HepG2 (cell line): Measurements from ENCODE around the gene MYL6. TPM values are rescaled to one million over a fixed set of nuclear protein-coding genes. Genes with fewer than 3 reads are reported as not detected.

Experiments used
- AHR ChIP-seq: IDR thresholded peaks from 2 replicates; pipeline ENCODE4 v1.6.1; 2018; ENCODE audit warnings: missing genetic modification reagents, missing compliant biosample characterization
- HES4 ChIP-seq: sonication (generic); formaldehyde crosslinking; IDR thresholded peaks from 2 replicates; pipeline ENCODE4 v1.9.0; 2021; ENCODE audit warnings: mild to moderate bottlenecking, missing genetic modification reagents, borderline replicate concordance
- HHEX ChIP-seq: IDR thresholded peaks from 2 replicates; pipeline ENCODE4 v1.6.1; 2016; ENCODE audit warnings: control low read depth
- HMGXB3 ChIP-seq: sonication (generic); formaldehyde crosslinking; IDR thresholded peaks from 2 replicates; pipeline ENCODE4 v1.4.0; 2020; ENCODE audit warnings: missing genetic modification reagents, borderline replicate concordance
- HNF4A ChIP-seq: sonication (generic); formaldehyde crosslinking; IDR thresholded peaks from 2 replicates; pipeline ENCODE4 v1.4.0; 2020; ENCODE audit warnings: missing genetic modification reagents
- MTF2 ChIP-seq: sonication (generic); formaldehyde crosslinking; IDR thresholded peaks from 2 replicates; pipeline ENCODE4 v1.5.0; 2020; ENCODE audit warnings: missing genetic modification reagents, borderline replicate concordance
- MXI1 ChIP-seq: IDR thresholded peaks from 3 replicates; pipeline ENCODE4 v1.6.1; 2012; ENCODE audit warnings: low read depth, low read length, inconsistent platforms, borderline replicate concordance
- NFYB ChIP-seq: sonication (generic); formaldehyde crosslinking; IDR thresholded peaks from 2 replicates; pipeline ENCODE4 v1.4.0; 2020; ENCODE audit warnings: missing genetic modification reagents
- RBAK ChIP-seq: sonication (generic); formaldehyde crosslinking; IDR thresholded peaks from 2 replicates; pipeline ENCODE4 v1.5.1; 2020; ENCODE audit warnings: mild to moderate bottlenecking, missing genetic modification reagents
- SP140L ChIP-seq: sonication (generic); formaldehyde crosslinking; IDR thresholded peaks from 2 replicates; pipeline ENCODE4 v1.4.0; 2020; ENCODE audit warnings: missing genetic modification reagents, borderline replicate concordance
- TBL1XR1 ChIP-seq: fragments of 150-350 bp; IDR thresholded peaks from 2 replicates; pipeline ENCODE4 v1.6.1; 2014; ENCODE audit warnings: borderline replicate concordance, low read length; ENCODE audit not compliant: partially characterized antibody
- TFE3 ChIP-seq: IDR thresholded peaks from 2 replicates; pipeline ENCODE4 v1.6.1; 2016
- TOE1 ChIP-seq: sonication (generic); formaldehyde crosslinking; IDR thresholded peaks from 2 replicates; pipeline ENCODE4 v1.4.0; 2020; ENCODE audit warnings: mild to moderate bottlenecking, missing genetic modification reagents
- ZBTB4 ChIP-seq: sonication (generic); formaldehyde crosslinking; IDR thresholded peaks from 2 replicates; pipeline ENCODE4 v1.4.0; 2020; ENCODE audit warnings: missing genetic modification reagents, mild to moderate bottlenecking, borderline replicate concordance
- ZNF264 ChIP-seq: sonication (generic); formaldehyde crosslinking; IDR thresholded peaks from 2 replicates; pipeline ENCODE4 v1.4.0; 2020; ENCODE audit warnings: missing genetic modification reagents
- ZNF3 ChIP-seq: IDR thresholded peaks from 2 replicates; pipeline ENCODE4 v1.7.0; 2017; ENCODE audit warnings: inconsistent platforms
- ZNF441 ChIP-seq: sonication (generic); formaldehyde crosslinking; IDR thresholded peaks from 2 replicates; pipeline ENCODE4 v1.7.0; 2021; ENCODE audit warnings: missing genetic modification reagents, borderline replicate concordance
- ZNF619 ChIP-seq: sonication (generic); formaldehyde crosslinking; IDR thresholded peaks from 2 replicates; pipeline ENCODE4 v1.4.0; 2020; ENCODE audit warnings: mild to moderate bottlenecking, missing genetic modification reagents
- ZNF629 ChIP-seq: sonication (generic); formaldehyde crosslinking; conservative IDR thresholded peaks from 2 replicates; pipeline ENCODE4 v1.5.0; 2020; ENCODE audit warnings: missing genetic modification reagents
- ZNF709 ChIP-seq: sonication (generic); formaldehyde crosslinking; IDR thresholded peaks from 2 replicates; pipeline ENCODE4 v1.5.0; 2020; ENCODE audit warnings: mild to moderate bottlenecking, missing genetic modification reagents
- polyA plus RNA-seq, 8 experiments: library from polyadenylated mRNA; depleted of rRNA in 3 of 8; stranded (reverse) in 7 of 8; unstranded in 1 of 8; fragments of >200 nt; fragmentation: Illumina TruSeq in 4 of 8; extraction: Trizol in 4 of 8; gene quantifications; 2 replicates each; pipeline versions ENCODE4 v1.2.1 to v1.2.3, GENCODE V29; 2011 to 2016; ENCODE audit warnings: low read depth in 4 of 8, missing spikeins in 1 of 8, mixed read lengths in 1 of 8; ENCODE audit not compliant: insufficient read depth in 1 of 8
- total RNA-seq, 5 experiments: library from RNA; depleted of rRNA; stranded (reverse); fragments of >200 nt; fragmentation: Illumina TruSeq; extraction: Trizol; gene quantifications; 2 replicates each; pipeline ENCODE4 v1.2.3, GENCODE V29; 2016; ENCODE audit warnings: low read depth in 1 of 5
- TF ChIP-seq, protein P1 (sequence below): sonication (generic); formaldehyde crosslinking; IDR thresholded peaks from 2 replicates; pipeline ENCODE4 v1.5.0; 2020; ENCODE audit warnings: missing genetic modification reagents

MYL6 gene
- total and polyA plus RNA-seq, 2 of the 13 experiments (the other 11 are each of a cell fraction or from before 2014, with no cell fraction given), result 1,127 to 1,192 TPM

DNA sequence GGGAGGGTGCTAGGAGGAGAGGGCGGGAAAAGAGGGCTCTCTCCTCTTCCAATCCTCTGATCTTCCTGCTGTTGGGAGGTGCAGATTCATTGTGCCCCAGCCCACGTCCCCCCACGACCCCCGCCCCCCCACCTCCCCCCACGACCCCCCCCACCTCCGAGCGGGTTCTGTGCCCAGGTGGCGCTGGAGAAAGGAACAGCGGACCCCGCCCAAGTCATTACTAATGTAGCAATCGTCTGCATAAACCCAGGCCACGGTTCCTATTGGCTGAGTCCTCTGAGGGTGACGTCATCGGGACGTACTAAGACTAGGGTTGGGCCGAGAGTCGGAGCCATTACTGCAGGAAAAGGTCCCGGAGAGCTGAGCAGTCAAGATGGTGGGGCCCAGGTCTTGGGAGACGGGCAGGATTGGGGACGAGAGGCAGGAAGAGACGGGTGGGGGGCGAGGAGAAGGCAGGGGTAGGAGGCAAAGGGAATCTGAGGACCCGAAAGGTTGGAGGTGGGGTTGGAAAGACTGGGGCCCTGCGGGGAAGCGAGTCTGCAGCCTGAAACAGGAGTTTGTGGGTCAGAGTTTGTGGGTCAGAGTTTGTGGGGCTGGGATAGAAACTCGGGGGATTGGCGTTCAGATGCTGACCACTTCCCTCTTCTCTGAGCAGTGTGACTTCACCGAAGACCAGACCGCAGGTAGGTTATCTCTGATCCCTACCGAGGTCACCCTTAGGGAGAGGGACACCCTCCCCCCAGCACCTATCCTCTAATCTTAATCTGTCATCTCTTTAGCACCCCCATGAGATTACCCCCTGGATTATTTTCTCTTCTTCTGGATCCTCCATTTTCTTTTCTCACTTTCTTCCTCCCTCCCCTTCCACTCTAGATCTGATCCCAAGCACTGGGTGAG, at the start of gene MYL6 (continued):
- no peak for TF ChIP-seq HMGXB3 (CRISPR knock-in tag)
- TF ChIP-seq HNF4A (CRISPR knock-in tag), result no peak
- TF ChIP-seq SP140L (CRISPR knock-in tag), result no peak
- no peak for TF ChIP-seq HHEX (CRISPR knock-in tag)
- TF ChIP-seq ZNF264 (CRISPR knock-in tag), result no peak
- TF ChIP-seq, protein P1, sequence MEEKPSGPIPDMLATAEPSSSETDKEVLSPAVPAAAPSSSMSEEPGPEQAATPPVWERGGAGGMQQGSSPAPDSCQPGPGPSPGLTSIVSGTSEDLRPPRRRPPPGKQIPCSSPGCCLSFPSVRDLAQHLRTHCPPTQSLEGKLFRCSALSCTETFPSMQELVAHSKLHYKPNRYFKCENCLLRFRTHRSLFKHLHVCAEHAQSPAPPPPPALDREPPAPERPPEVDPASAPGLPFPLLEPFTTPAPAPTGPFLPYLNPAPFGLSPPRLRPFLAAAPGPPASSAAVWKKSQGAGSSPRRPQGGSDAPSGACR, result peak; percentile 39
- TF ChIP-seq ZBTB4 (CRISPR knock-in tag), result no peak
- TF ChIP-seq TFE3 (CRISPR knock-in tag), result no peak
- peak; percentile 67; the same call in 1 of the 3 replicates for TF ChIP-seq MXI1
- no peak for TF ChIP-seq ZNF619
- no peak for TF ChIP-seq ZNF629 (CRISPR knock-in tag)
- peak; percentile 75 for TF ChIP-seq NFYB (CRISPR knock-in tag)
- TF ChIP-seq TBL1XR1, result peak; percentile 73
- TF ChIP-seq MTF2 (CRISPR knock-in tag), result no peak
- TF ChIP-seq RBAK (CRISPR knock-in tag), result no peak
- TF ChIP-seq HES4 (CRISPR knock-in tag), result no peak
- no peak for TF ChIP-seq ZNF3 (CRISPR knock-in tag)
- TF ChIP-seq AHR, result no peak
- no peak for TF ChIP-seq ZNF709 (CRISPR knock-in tag)
- no peak for TF ChIP-seq TOE1 (CRISPR knock-in tag)
- 0 out of 2 replicates have a peak, but pooled peaks have one; percentile 19 for TF ChIP-seq ZNF441 (CRISPR knock-in tag)
